DND-41 (cell line): ENCODE measurements around the gene EYS.

Source experiments
- ATAC-seq: fragments of 200-7000 bp; cut with Tn5 transposase; 3 replicates; pipeline ENCODE4 v1.9.1; 2021; ENCODE audit warnings: low read depth; ENCODE audit not compliant: insufficient read depth
- DNase-seq: peaks from one replicate; pipeline ENCODE4 v3.0.0-alpha.2; 2020
- H2AFZ ChIP-seq: 2 replicates; pipeline ENCODE4 v1.6.0; 2012; ENCODE audit warnings: low read depth, low read length
- H3K27ac ChIP-seq: 2 replicates; pipeline ENCODE4 v1.5.1; 2012; ENCODE audit warnings: low read length, inconsistent platforms
- H3K27me3 ChIP-seq: fragments of 200-600 bp; sonication (generic); 2 replicates; pipeline ENCODE4 v1.6.0; 2012; ENCODE audit warnings: low read length, mild to moderate bottlenecking, inconsistent platforms; ENCODE audit not compliant: insufficient read depth, poor library complexity
- H3K36me3 ChIP-seq: 2 replicates; pipeline ENCODE4 v1.5.1; 2012; ENCODE audit warnings: low read length, inconsistent platforms; ENCODE audit not compliant: insufficient read depth
- H3K4me1 ChIP-seq: 2 replicates; pipeline ENCODE4 v1.5.1; 2012; ENCODE audit warnings: mild to moderate bottlenecking, low read length; ENCODE audit not compliant: insufficient read depth
- H3K4me2 ChIP-seq: 2 replicates; pipeline ENCODE4 v1.6.0; 2012; ENCODE audit warnings: mild to moderate bottlenecking, moderate library complexity, low read length, inconsistent platforms; ENCODE audit not compliant: insufficient read depth
- H3K4me3 ChIP-seq, 2 experiments: fragments of 200-600 bp in 1 of 2; shearing (Covaris generic) in 1 of 2; 2 replicates each; pipeline ENCODE4 v1.5.1; 2012 to 2016; ENCODE audit warnings: inconsistent platforms in 2 of 2, low read length in 2 of 2, mild to moderate bottlenecking in 2 of 2, low read depth in 1 of 2, moderate library complexity in 1 of 2
- H3K79me2 ChIP-seq: 2 replicates; pipeline ENCODE4 v1.6.0; 2012; ENCODE audit warnings: low read length, inconsistent platforms; ENCODE audit not compliant: insufficient read depth
- H3K9ac ChIP-seq: 2 replicates; pipeline ENCODE4 v1.6.0; 2012; ENCODE audit warnings: low read depth, mild to moderate bottlenecking, inconsistent platforms, low read length, moderate library complexity
- H3K9me3 ChIP-seq: 2 replicates; pipeline ENCODE4 v1.5.1; 2012; ENCODE audit warnings: low read length, moderate library complexity, mild to moderate bottlenecking, inconsistent platforms; ENCODE audit not compliant: insufficient read depth, severe bottlenecking
- H4K20me1 ChIP-seq: 2 replicates; pipeline ENCODE4 v1.6.0; 2012; ENCODE audit warnings: low read length; ENCODE audit not compliant: insufficient read depth
- EZH2 ChIP-seq: IDR thresholded peaks from 3 replicates; pipeline ENCODE4 v1.6.1; 2012; ENCODE audit warnings: borderline replicate concordance, low read depth, mild to moderate bottlenecking, moderate library complexity, low read length, inconsistent platforms; ENCODE audit not compliant: severe bottlenecking
- TF ChIP-seq, protein P1 (sequence below): IDR thresholded peaks from 2 replicates; pipeline ENCODE4 v1.5.1; 2012; ENCODE audit warnings: borderline replicate concordance, low read length, moderate library complexity, mild to moderate bottlenecking; ENCODE audit not compliant: poor library complexity, severe bottlenecking; ENCODE audit errors: extremely low read depth

Gene EYS

DNA sequence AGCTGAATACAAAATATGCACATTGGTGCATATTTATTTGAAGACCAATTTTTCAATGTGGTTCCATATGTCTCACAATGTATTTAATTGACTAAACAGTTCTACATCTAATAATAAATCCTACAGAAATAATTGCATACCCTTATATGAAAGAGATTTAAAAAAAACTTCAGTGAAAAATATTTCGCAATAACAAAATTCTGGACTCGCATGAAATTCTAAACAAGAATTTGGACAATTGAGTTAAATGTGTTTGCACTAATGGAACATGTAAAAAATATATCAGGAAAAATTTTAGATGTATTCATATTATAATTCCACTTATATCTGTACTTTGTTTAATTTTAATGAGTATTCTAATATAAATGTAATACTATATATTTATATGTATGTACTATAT lies 1003.1 kb downstream of the EYS start:
- no peaks in the 10 kb centered on the region for H3K36me3 ChIP-seq
- H3K4me3 ChIP-seq, result no peak overlapping the region
- no peak for ATAC-seq
- H3K27ac ChIP-seq, result no peak overlapping the region
- H3K27me3 ChIP-seq, result no peaks in the 10 kb centered on the region
- no peak overlapping the region for H3K9ac ChIP-seq
- TF ChIP-seq, protein P1, sequence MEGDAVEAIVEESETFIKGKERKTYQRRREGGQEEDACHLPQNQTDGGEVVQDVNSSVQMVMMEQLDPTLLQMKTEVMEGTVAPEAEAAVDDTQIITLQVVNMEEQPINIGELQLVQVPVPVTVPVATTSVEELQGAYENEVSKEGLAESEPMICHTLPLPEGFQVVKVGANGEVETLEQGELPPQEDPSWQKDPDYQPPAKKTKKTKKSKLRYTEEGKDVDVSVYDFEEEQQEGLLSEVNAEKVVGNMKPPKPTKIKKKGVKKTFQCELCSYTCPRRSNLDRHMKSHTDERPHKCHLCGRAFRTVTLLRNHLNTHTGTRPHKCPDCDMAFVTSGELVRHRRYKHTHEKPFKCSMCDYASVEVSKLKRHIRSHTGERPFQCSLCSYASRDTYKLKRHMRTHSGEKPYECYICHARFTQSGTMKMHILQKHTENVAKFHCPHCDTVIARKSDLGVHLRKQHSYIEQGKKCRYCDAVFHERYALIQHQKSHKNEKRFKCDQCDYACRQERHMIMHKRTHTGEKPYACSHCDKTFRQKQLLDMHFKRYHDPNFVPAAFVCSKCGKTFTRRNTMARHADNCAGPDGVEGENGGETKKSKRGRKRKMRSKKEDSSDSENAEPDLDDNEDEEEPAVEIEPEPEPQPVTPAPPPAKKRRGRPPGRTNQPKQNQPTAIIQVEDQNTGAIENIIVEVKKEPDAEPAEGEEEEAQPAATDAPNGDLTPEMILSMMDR, result no peak
- TF ChIP-seq EZH2, result no peak
- H3K4me1 ChIP-seq, result no peaks in the 10 kb centered on the region
- H3K79me2 ChIP-seq, result no peaks in the 10 kb centered on the region
- peaks cover 3% of the 10 kb centered on the region for H3K9me3 ChIP-seq
- H2AFZ ChIP-seq, result no peak overlapping the region
- H3K4me2 ChIP-seq, result no peak overlapping the region
- no peak for DNase-seq
- no peaks in the 10 kb centered on the region for H4K20me1 ChIP-seq

DNA sequence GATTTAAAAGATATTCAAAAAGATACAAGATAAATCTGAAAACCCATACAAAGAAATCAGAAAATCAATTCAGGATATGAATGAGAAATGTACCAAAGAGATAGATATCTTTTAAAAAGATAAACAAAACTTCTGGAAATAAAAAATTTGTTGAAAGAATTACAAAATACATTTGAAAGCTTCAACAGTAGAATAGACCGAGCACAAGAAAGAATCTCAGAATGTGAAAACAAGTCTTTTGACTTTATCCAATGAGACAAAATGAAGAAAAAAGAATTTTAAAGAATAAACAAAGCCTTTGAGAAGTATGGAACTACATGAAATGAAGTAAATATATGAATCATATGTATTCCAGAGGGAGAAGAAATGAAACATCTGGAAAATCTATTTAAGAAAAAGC lies 1011.0 kb downstream of the EYS start:
- Histone ChIP-seq H3K4me2 (no peak overlapping the region), H3K27me3 (no peaks in the 10 kb centered on the region), H3K9me3 (peaks cover 7% of the 10 kb centered on the region), H3K27ac (no peak overlapping the region), H3K36me3 (no peaks in the 10 kb centered on the region), H3K4me3 (no peak overlapping the region), H3K4me1 (no peaks in the 10 kb centered on the region), H3K79me2 (no peaks in the 10 kb centered on the region), H3K9ac (no peak overlapping the region), H2AFZ (no peak overlapping the region), H4K20me1 (no peaks in the 10 kb centered on the region)
- no peak for DNase-seq
- no peak for ATAC-seq
- TF ChIP-seq, protein P1, result no peak
- TF ChIP-seq EZH2, result no peak

DNA sequence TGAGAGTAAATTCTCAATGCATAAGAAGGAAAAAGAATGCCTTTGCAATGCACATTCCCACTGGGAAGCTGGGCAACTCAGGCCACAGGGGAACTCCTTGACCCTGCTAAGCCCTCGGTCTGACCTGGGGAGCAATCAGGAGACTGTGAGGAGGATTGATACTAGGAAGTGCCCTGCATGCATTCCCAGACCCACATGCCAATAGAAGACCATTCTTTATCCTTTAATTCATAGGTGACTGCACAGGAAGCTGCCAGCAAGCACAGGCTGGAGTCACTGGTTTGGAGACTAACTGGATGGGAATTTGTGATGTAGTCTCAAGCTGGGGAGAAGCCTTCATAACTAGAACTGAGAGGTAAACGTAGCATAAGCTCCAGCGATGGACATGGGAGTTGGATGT lies 1012.7 kb downstream of the EYS start:
- H2AFZ ChIP-seq, result no peak overlapping the region
- H4K20me1 ChIP-seq, result no peaks in the 10 kb centered on the region
- no peak overlapping the region for H3K4me2 ChIP-seq
- no peak for TF ChIP-seq EZH2
- TF ChIP-seq, protein P1, result no peak
- no peaks in the 10 kb centered on the region for H3K36me3 ChIP-seq
- DNase-seq (no peak), ATAC-seq (no peak)
- H3K79me2 ChIP-seq, result no peaks in the 10 kb centered on the region
- peaks cover 7% of the 10 kb centered on the region for H3K9me3 ChIP-seq
- H3K9ac ChIP-seq, result no peak overlapping the region
- no peak overlapping the region for H3K27ac ChIP-seq
- no peaks in the 10 kb centered on the region for H3K27me3 ChIP-seq
- H3K4me1 ChIP-seq, result no peaks in the 10 kb centered on the region
- H3K4me3 ChIP-seq, result no peak overlapping the region

DNA sequence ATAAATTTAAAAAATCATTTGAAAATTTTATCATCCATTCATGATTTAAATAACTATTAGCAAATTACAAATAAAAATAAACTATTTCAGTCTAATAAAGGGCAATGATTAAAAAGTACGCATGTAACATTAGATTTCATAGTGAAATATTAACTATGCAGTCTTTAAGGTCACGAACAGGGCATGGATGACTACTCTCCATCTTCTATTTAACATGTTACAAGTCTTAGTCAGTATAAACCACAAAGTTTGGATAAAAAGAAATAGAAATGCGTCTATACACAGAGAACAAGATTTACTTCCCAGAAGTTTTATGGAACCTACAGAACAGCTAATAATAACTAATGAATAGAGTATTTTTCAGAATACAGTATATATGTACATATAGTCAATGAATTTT lies 1016.0 kb downstream of the EYS start:
- Histone ChIP-seq H4K20me1 (no peaks in the 10 kb centered on the region), H3K4me2 (no peak overlapping the region), H3K9ac (no peak overlapping the region), H3K9me3 (peaks cover 2% of the 10 kb centered on the region), H3K4me3 (no peak overlapping the region), H3K27ac (no peak overlapping the region), H2AFZ (no peak overlapping the region), H3K79me2 (no peaks in the 10 kb centered on the region), H3K36me3 (no peaks in the 10 kb centered on the region), H3K27me3 (no peaks in the 10 kb centered on the region), H3K4me1 (no peaks in the 10 kb centered on the region)
- no peak for TF ChIP-seq EZH2
- TF ChIP-seq, protein P1, result no peak
- DNase-seq, result no peak
- ATAC-seq, result no peak
